Peyer's patch (tissue), 4 donors: Measurements from ENCODE around the gene MRPL37. TPM values are rescaled to one million over a fixed set of nuclear protein-coding genes. Genes with fewer than 3 reads are reported as not detected.
A peak's percentile ranks its signal among the peaks of the same experiment; 100 is the strongest.

ENCODE experiments used
- DNase-seq, 3 donors: peaks; one replicate each; pipeline ENCODE4 v3.0.0-alpha.2; 2017 to 2019
- H3K27ac ChIP-seq, 4 donors: fragments of 200-600 bp; sonication (generic); one replicate each; pipeline ENCODE4 v1.5.1; 2016 to 2019
- H3K27me3 ChIP-seq, 2 donors: fragments of 200-600 bp; sonication (generic); one replicate each; pipeline ENCODE4 v1.5.1; 2019
- H3K36me3 ChIP-seq, 3 donors: fragments of 200-600 bp; sonication (generic); one replicate each; pipeline ENCODE4 v1.5.1; 2016 to 2019
- H3K4me1 ChIP-seq, 4 donors: fragments of 200-600 bp; sonication (generic); one replicate each; pipeline ENCODE4 v1.5.1; 2016 to 2019
- H3K4me3 ChIP-seq, 4 donors: fragments of 200-600 bp; sonication (generic); 1 replicate in 3 of 4; 2 replicates in 1 of 4; pipeline ENCODE4 v1.5.1; 2016 to 2019; ENCODE audit warnings: mild to moderate bottlenecking in 1 of 4
- H3K9me3 ChIP-seq, 4 donors: fragments of 200-600 bp; sonication (generic); one replicate each; pipeline ENCODE4 v1.5.1; 2016 to 2019; ENCODE audit warnings: mild to moderate bottlenecking in 1 of 4
- CTCF ChIP-seq, 6 experiments: fragments of 450-650 bp in 4 of 6; fragments of 200-600 bp in 2 of 6; sonication (generic) in 1 of 6; IDR thresholded peaks; one replicate each; pipeline ENCODE4 v1.5.1; 2017 to 2019; ENCODE audit warnings: antibody characterized with exemption in 6 of 6, mild to moderate bottlenecking in 3 of 6, moderate library complexity in 1 of 6
- POLR2A ChIP-seq, 2 donors: fragments of 450-650 bp; IDR thresholded peaks; one replicate each; pipeline ENCODE4 v1.5.1; 2017; ENCODE audit warnings: antibody characterized with exemption in 2 of 2, mild to moderate bottlenecking in 2 of 2, moderate library complexity in 2 of 2
- total RNA-seq, 4 donors: library from RNA; depleted of rRNA; stranded (reverse); fragments of >200 nt; gene quantifications; one replicate each; pipeline ENCODE4 v1.1.0, GENCODE V29; 2016

The MRPL37 gene
- total RNA-seq, 4 donors from 2014 or later = 52.8 to 58.3 (median 54.5) TPM

GRCh38 chr1:54254055-54254454, 54.1 kb downstream of the MRPL37 start:
- TF ChIP-seq CTCF (IDR thresholded peaks at IDR 0.05) (no peak), POLR2A (IDR thresholded peaks at IDR 0.05) (no peak)
- Histone ChIP-seq H3K4me1 (peaks cover 0 to 21% (median 5%) of the 10 kb centered on the region in 4 donors), H3K27ac (peak overlapping the region in 1 of 4 donors; percentile 7), H3K9me3 (no peaks in the 10 kb centered on the region), H3K27me3 (no peaks in the 10 kb centered on the region), H3K4me3 (no peak overlapping the region), H3K36me3 (peaks cover 0 to 16% (median 0%) of the 10 kb centered on the region in 3 donors)
- DNase-seq = peak in 1 of 3 donors; percentile 60

- no peaks in the 10 kb centered on the region for H3K27me3 ChIP-seq
- no peak overlapping the region for H3K4me3 ChIP-seq
- peaks cover 0 to 12% (median 0%) of the 10 kb centered on the region in 3 donors for H3K36me3 ChIP-seq
- peak overlapping the region in 1 of 4 donors; percentile 35 for H3K27ac ChIP-seq
- no peak for DNase-seq
- TF ChIP-seq POLR2A (IDR thresholded peaks at IDR 0.05) (no peak), CTCF (IDR thresholded peaks at IDR 0.05) (no peak)
- no peaks in the 10 kb centered on the region for H3K9me3 ChIP-seq
- H3K4me1 ChIP-seq = peaks cover 0 to 31% (median 5%) of the 10 kb centered on the region in 4 donors
Observed at GRCh38 chr1:54255026-54255702, 55.2 kb downstream of the MRPL37 start.

GRCh38 chr1:54256522-54257345, 56.8 kb downstream of the MRPL37 start:
- peaks cover 0 to 1% (median 0%) of the 10 kb centered on the region in 3 donors for H3K36me3 ChIP-seq

GRCh38 chr1:54257346-54257620, 57.3 kb downstream of the MRPL37 start:
- H3K4me3 ChIP-seq = no peak overlapping the region
- H3K27ac ChIP-seq = peak overlapping the region in 2 of 4 donors; percentile 13 to 75
- peaks cover 0 to 36% (median 5%) of the 10 kb centered on the region in 4 donors for H3K4me1 ChIP-seq
- no peaks in the 10 kb centered on the region for H3K9me3 ChIP-seq
- no peaks in the 10 kb centered on the region for H3K27me3 ChIP-seq
- TF ChIP-seq POLR2A (IDR thresholded peaks at IDR 0.05) = no peak
- TF ChIP-seq CTCF (IDR thresholded peaks at IDR 0.05) = no peak
- no peak for DNase-seq
- no peaks in the 10 kb centered on the region for H3K36me3 ChIP-seq

More at GRCh38 chr1:54256522-54257345, 56.8 kb downstream of the MRPL37 start:
- Histone ChIP-seq H3K4me3 (no peak overlapping the region), H3K27me3 (no peaks in the 10 kb centered on the region), H3K4me1 (peaks cover 0 to 36% (median 5%) of the 10 kb centered on the region in 4 donors), H3K27ac (peak overlapping the region in 2 of 4 donors; percentile 13 to 75), H3K9me3 (no peaks in the 10 kb centered on the region)
- DNase-seq = peak in 2 of 3 donors; percentile 74 to 77
- TF ChIP-seq POLR2A (IDR thresholded peaks at IDR 0.05) (no peak), CTCF (IDR thresholded peaks at IDR 0.05) (peak in 1 of 6 experiments; percentile 5)

- H3K36me3 ChIP-seq = no peaks in the 10 kb centered on the region
- no peak overlapping the region for H3K4me3 ChIP-seq
- H3K27me3 ChIP-seq = no peaks in the 10 kb centered on the region
- no peak for DNase-seq
- H3K4me1 ChIP-seq = peaks cover 0 to 36% (median 5%) of the 10 kb centered on the region in 4 donors
- no peak overlapping the region for H3K27ac ChIP-seq
- TF ChIP-seq CTCF (IDR thresholded peaks at IDR 0.05) = no peak
- no peak for TF ChIP-seq POLR2A (IDR thresholded peaks at IDR 0.05)
- no peaks in the 10 kb centered on the region for H3K9me3 ChIP-seq
Observed at GRCh38 chr1:54257876-54258275, 57.9 kb downstream of the MRPL37 start.
